Neural cell (in vitro differentiated cells): ENCODE data around the gene WIZ.

Source experiments
- CTCF ChIP-seq: fragments of 450-650 bp; IDR thresholded peaks from 2 replicates; pipeline ENCODE4 v1.5.1; 2014; ENCODE audit warnings: antibody characterized with exemption, mild to moderate bottlenecking, moderate library complexity; ENCODE audit not compliant: poor library complexity, severe bottlenecking
- EP300 ChIP-seq: fragments of 450-650 bp; conservative IDR thresholded peaks from 2 replicates; pipeline ENCODE4 v1.6.1; 2014; ENCODE audit warnings: antibody characterized with exemption, mild to moderate bottlenecking, moderate library complexity; ENCODE audit not compliant: poor library complexity, severe bottlenecking
- POLR2AphosphoS5 ChIP-seq: IDR thresholded peaks from 2 replicates; pipeline ENCODE4 v1.6.1; 2012
- REST ChIP-seq: IDR thresholded peaks from 2 replicates; pipeline ENCODE4 v1.6.1; 2012; ENCODE audit warnings: borderline replicate concordance

GRCh38 chr19:15419413-15420025, 30.2 kb downstream of the WIZ start:
- TF ChIP-seq CTCF = no peak
- TF ChIP-seq EP300 = no peak
- TF ChIP-seq POLR2AphosphoS5 = no peak
- no peak for TF ChIP-seq REST
